Upper lobe of left lung (tissue), 6 donors: Measurements from ENCODE around the gene SPARCL1. TPM values are rescaled to one million over a fixed set of nuclear protein-coding genes. Genes with fewer than 3 reads are reported as not detected.

ENCODE experiments used
- ATAC-seq, 2 donors: fragments of 200-7000 bp; cut with Tn5 transposase; one replicate each; pipeline ENCODE4 v1.9.1; 2022; ENCODE audit warnings: mild to moderate bottlenecking in 2 of 2, moderate library complexity in 2 of 2; ENCODE audit not compliant: low FRiP score in 2 of 2
- DNase-seq, 2 donors: peaks; one replicate each; pipeline ENCODE4 v3.0.0-alpha.2; 2019 to 2020
- H3K27ac ChIP-seq, 4 donors: fragments of 200-600 bp; sonication (generic); one replicate each; pipeline ENCODE4 v1.5.1; 2016 to 2019
- H3K27me3 ChIP-seq, 4 donors: fragments of 200-600 bp; sonication (generic); one replicate each; pipeline ENCODE4 v1.5.1; 2017 to 2019
- H3K36me3 ChIP-seq, 4 donors: fragments of 200-600 bp; sonication (generic); one replicate each; pipeline ENCODE4 v1.5.1; 2016 to 2019
- H3K4me1 ChIP-seq, 4 donors: fragments of 200-600 bp; sonication (generic); one replicate each; pipeline ENCODE4 v1.5.1; 2018 to 2019
- H3K4me3 ChIP-seq, 4 donors: fragments of 200-600 bp; sonication (generic); one replicate each; pipeline ENCODE4 v1.5.1; 2017 to 2019; ENCODE audit warnings: mild to moderate bottlenecking in 2 of 4, moderate library complexity in 1 of 4
- H3K9me3 ChIP-seq, 4 donors: fragments of 200-600 bp; sonication (generic); one replicate each; pipeline ENCODE4 v1.5.1; 2018 to 2019
- CTCF ChIP-seq, 6 experiments: fragments of 450-650 bp in 4 of 6; fragments of 200-600 bp in 2 of 6; sonication (generic) in 2 of 6; IDR thresholded peaks; one replicate each; pipeline ENCODE4 v1.5.1; 2016 to 2019; ENCODE audit warnings: antibody characterized with exemption in 6 of 6
- EP300 ChIP-seq, 4 donors: sonication (generic); formaldehyde crosslinking; IDR thresholded peaks; one replicate each; pipeline ENCODE4 v1.5.1; 2017; ENCODE audit warnings: antibody characterized with exemption in 4 of 4, control low read depth in 2 of 4
- POLR2A ChIP-seq, 4 donors: fragments of 450-650 bp; IDR thresholded peaks; one replicate each; pipeline ENCODE4 v1.5.1; 2016 to 2017; ENCODE audit warnings: antibody characterized with exemption in 4 of 4, mild to moderate bottlenecking in 2 of 4
- POLR2AphosphoS5 ChIP-seq, 2 donors: sonication (generic); formaldehyde crosslinking; IDR thresholded peaks; one replicate each; pipeline ENCODE4 v1.5.1; 2017; ENCODE audit warnings: antibody characterized with exemption in 2 of 2
- WGBS, 2 donors: methylation state at CpG; one replicate each; pipeline ENCODE4 v1.1.5; 2017 to 2018; 5-methylcytosine and 5-hydroxymethylcytosine counted together
- total RNA-seq, 6 donors: library from RNA; depleted of rRNA in 4 of 6; stranded (reverse); fragments of >200 nt in 4 of 6; gene quantifications; one replicate each; pipeline versions ENCODE4 v1.1.0 to v1.2.1, GENCODE V29; 2016 to 2021
- donor health status: DM: no; HTN: no; CAD: no; lungs with moderate emphysema.
- donor health status: DM: no; HTN: yes; CAD: no; lungs with severe emphysema.

The SPARCL1 gene
- total RNA-seq, 6 donors from 2014 or later, result 145 to 406 (median 343) TPM

- no peaks in the 10 kb centered on the region for H3K27me3 ChIP-seq
- peaks cover 0 to 31% (median 20%) of the 10 kb centered on the region in 4 donors for H3K4me1 ChIP-seq
- peaks cover 0 to 6% (median 0%) of the 10 kb centered on the region in 4 donors for H3K36me3 ChIP-seq
- DNase-seq (no peak), ATAC-seq (no peak)
- no peak overlapping the region for H3K4me3 ChIP-seq
- WGBS, 2 donors, result 32 to 37% methylated on average over 3 of the region's 3 CpGs
- TF ChIP-seq CTCF (IDR thresholded peaks at IDR 0.05) (no peak), EP300 (IDR thresholded peaks at IDR 0.05) (peak in 1 of 4 donors; percentile 43), POLR2AphosphoS5 (IDR thresholded peaks at IDR 0.05) (peak in 1 of 2 donors; percentile 15), POLR2A (IDR thresholded peaks at IDR 0.05) (no peak)
- H3K27ac ChIP-seq, result peak overlapping the region; percentile 15 to 83 (median 74)
- peaks cover 0 to 5% (median 0%) of the 10 kb centered on the region in 4 donors for H3K9me3 ChIP-seq
These were observed 7.3 kb downstream of the SPARCL1 start for GRCh38 chr4:87521757-87522374.

DNA sequence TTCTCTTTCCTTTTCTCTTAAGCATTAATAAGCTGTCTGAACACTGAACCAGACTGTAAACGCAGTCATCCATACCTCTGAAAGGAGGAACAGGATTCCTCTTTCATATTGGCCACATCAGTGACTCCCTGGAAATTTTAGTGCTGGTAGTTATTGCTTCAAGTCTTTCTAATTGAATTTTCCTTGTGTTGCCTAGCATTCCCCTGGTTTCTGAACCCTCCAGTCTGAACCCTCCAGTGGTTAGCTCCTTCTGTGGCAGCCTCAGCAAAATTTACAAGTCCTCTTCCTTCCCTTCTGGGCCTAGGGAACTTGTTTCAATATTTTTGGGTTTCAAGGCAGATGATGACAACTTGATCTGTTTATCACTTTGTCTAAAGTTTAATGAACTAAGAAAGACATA lies 7.9 kb downstream of the SPARCL1 start:
- H3K4me3 ChIP-seq, result no peak overlapping the region
- DNase-seq, result no peak

GRCh38 chr4:87517621-87518020 lies 11.6 kb downstream of the SPARCL1 start:
- ATAC-seq, result no peak
- no peak for DNase-seq
- Histone ChIP-seq H3K9me3 (no peaks in the 10 kb centered on the region), H3K4me1 (peaks cover 7 to 21% (median 13%) of the 10 kb centered on the region in 4 donors), H3K36me3 (no peaks in the 10 kb centered on the region), H3K27me3 (no peaks in the 10 kb centered on the region), H3K4me3 (no peak overlapping the region), H3K27ac (no peak overlapping the region)
- WGBS, 2 donors, result 85 to 96% methylated on average over 2 of the region's 2 CpGs
- TF ChIP-seq POLR2A (IDR thresholded peaks at IDR 0.05) (no peak), CTCF (IDR thresholded peaks at IDR 0.05) (no peak), EP300 (IDR thresholded peaks at IDR 0.05) (no peak), POLR2AphosphoS5 (IDR thresholded peaks at IDR 0.05) (no peak)

More for the DNA sequence above, 7.9 kb downstream of the SPARCL1 start:
- peaks cover 0 to 6% (median 0%) of the 10 kb centered on the region in 4 donors for H3K36me3 ChIP-seq
- TF ChIP-seq CTCF (IDR thresholded peaks at IDR 0.05) (no peak), POLR2AphosphoS5 (IDR thresholded peaks at IDR 0.05) (no peak), POLR2A (IDR thresholded peaks at IDR 0.05) (no peak), EP300 (IDR thresholded peaks at IDR 0.05) (no peak)
- peak overlapping the region; percentile 15 to 83 (median 74) for H3K27ac ChIP-seq
- 54 to 59% methylated on average over 1 of the region's 1 CpG for WGBS, 2 donors
- H3K27me3 ChIP-seq, result no peaks in the 10 kb centered on the region
- peaks cover 0 to 31% (median 20%) of the 10 kb centered on the region in 4 donors for H3K4me1 ChIP-seq
- no peak for ATAC-seq
- peaks cover 0 to 5% (median 0%) of the 10 kb centered on the region in 4 donors for H3K9me3 ChIP-seq

GRCh38 chr4:87516683-87517082 lies 12.5 kb downstream of the SPARCL1 start:
- no peak for DNase-seq
- Histone ChIP-seq H3K27me3 (no peaks in the 10 kb centered on the region), H3K4me3 (no peak overlapping the region), H3K36me3 (no peaks in the 10 kb centered on the region), H3K9me3 (no peaks in the 10 kb centered on the region), H3K27ac (peak overlapping the region in 1 of 4 donors; percentile 2), H3K4me1 (peaks cover 5 to 17% (median 15%) of the 10 kb centered on the region in 4 donors)
- no peak for TF ChIP-seq CTCF (IDR thresholded peaks at IDR 0.05)
- TF ChIP-seq POLR2AphosphoS5 (IDR thresholded peaks at IDR 0.05), result no peak
- 85 to 91% methylated on average over 3 of the region's 3 CpGs for WGBS, 2 donors
- ATAC-seq, result no peak

- peak in 1 of 2 donors; percentile 34 for ATAC-seq
- TF ChIP-seq POLR2A (IDR thresholded peaks at IDR 0.05) (no peak), POLR2AphosphoS5 (IDR thresholded peaks at IDR 0.05) (no peak), EP300 (IDR thresholded peaks at IDR 0.05) (no peak), CTCF (IDR thresholded peaks at IDR 0.05) (no peak)
- peaks cover 7 to 15% (median 12%) of the 10 kb centered on the region in 4 donors for H3K4me1 ChIP-seq
- H3K4me3 ChIP-seq, result no peak overlapping the region
- H3K36me3 ChIP-seq, result peaks cover 0 to 12% (median 0%) of the 10 kb centered on the region in 4 donors
- DNase-seq, result no peak
- H3K27ac ChIP-seq, result peak overlapping the region in 1 of 4 donors; percentile 28
- no peaks in the 10 kb centered on the region for H3K9me3 ChIP-seq
- 79 to 96% methylated on average over 1 of the region's 1 CpG for WGBS, 2 donors
- H3K27me3 ChIP-seq, result no peaks in the 10 kb centered on the region
These were observed 16.8 kb downstream of the SPARCL1 start for GRCh38 chr4:87512400-87512799.
